Body of pancreas (tissue), 4 donors: Measurements from ENCODE around the gene CXCR1.

ENCODE experiments used
- POLR2A ChIP-seq, 3 donors: fragments of 450-650 bp; IDR thresholded peaks; one replicate each; pipeline ENCODE4 v1.6.1; 2016; ENCODE audit warnings: antibody characterized with exemption in 3 of 3, mild to moderate bottlenecking in 2 of 3
- TF ChIP-seq, protein P1 (sequence below), 7 experiments: fragments of 450-650 bp in 4 of 7; fragments of 200-600 bp in 3 of 7; sonication (generic) in 3 of 7; IDR thresholded peaks; one replicate each; pipeline ENCODE4 v1.5.1; 2016 to 2019; ENCODE audit warnings: antibody characterized with exemption in 7 of 7

DNA sequence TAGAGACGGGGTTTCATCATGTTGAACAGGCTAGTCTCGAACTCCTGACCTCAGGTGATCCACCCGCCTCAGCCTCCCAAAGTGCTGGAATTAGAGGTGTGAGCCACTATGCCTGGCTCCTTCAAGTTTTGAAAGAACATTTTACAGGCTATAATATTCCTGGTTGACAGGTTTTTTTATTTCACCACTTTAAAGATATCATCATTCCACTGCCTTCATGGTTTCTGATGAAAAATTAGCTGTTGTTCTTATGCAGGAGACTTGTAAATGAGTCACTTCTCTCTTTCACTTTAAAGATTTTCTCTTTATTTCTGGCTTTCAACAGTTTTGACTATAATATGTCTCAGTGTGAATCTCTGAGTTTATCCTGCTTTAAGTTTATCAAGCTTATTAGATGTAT, 42.3 kb upstream of the CXCR1 start:
- TF ChIP-seq, protein P1, sequence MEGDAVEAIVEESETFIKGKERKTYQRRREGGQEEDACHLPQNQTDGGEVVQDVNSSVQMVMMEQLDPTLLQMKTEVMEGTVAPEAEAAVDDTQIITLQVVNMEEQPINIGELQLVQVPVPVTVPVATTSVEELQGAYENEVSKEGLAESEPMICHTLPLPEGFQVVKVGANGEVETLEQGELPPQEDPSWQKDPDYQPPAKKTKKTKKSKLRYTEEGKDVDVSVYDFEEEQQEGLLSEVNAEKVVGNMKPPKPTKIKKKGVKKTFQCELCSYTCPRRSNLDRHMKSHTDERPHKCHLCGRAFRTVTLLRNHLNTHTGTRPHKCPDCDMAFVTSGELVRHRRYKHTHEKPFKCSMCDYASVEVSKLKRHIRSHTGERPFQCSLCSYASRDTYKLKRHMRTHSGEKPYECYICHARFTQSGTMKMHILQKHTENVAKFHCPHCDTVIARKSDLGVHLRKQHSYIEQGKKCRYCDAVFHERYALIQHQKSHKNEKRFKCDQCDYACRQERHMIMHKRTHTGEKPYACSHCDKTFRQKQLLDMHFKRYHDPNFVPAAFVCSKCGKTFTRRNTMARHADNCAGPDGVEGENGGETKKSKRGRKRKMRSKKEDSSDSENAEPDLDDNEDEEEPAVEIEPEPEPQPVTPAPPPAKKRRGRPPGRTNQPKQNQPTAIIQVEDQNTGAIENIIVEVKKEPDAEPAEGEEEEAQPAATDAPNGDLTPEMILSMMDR (IDR thresholded peaks at IDR 0.05): no peak
- TF ChIP-seq POLR2A (IDR thresholded peaks at IDR 0.05): no peak
